ENCODE results near the gene HIF1A. TPM values are rescaled to one million over a fixed set of nuclear protein-coding genes. Genes with fewer than 3 reads are reported as not detected.

The HIF1A gene
- total and polyA plus RNA-seq, 2 of the 13 experiments (the other 11 are each of a cell fraction or from before 2014, with no cell fraction given): 41.0 to 126 TPM

- no peak for TF ChIP-seq RERE (CRISPR knock-in tag; IDR thresholded peaks at IDR 0.05; ENCODE audit: low read depth)
- TF ChIP-seq ATAD3A (CRISPR knock-in tag; IDR thresholded peaks at IDR 0.05): no peak
- TF ChIP-seq ZNF382 (CRISPR knock-in tag; IDR thresholded peaks at IDR 0.05; ENCODE audit: borderline replicate concordance): no peak
- no peak for TF ChIP-seq SNAPC4 (CRISPR knock-in tag; IDR thresholded peaks at IDR 0.05)
- TF ChIP-seq ONECUT2 (CRISPR knock-in tag; IDR thresholded peaks at IDR 0.05): no peak
- no peak for TF ChIP-seq ZNF775 (CRISPR knock-in tag; IDR thresholded peaks at IDR 0.05; ENCODE audit: borderline replicate concordance)
- no peak for TF ChIP-seq ZNF644 (CRISPR knock-in tag; IDR thresholded peaks at IDR 0.05; ENCODE audit: low read depth)
- TF ChIP-seq PRDM10 (CRISPR knock-in tag; IDR thresholded peaks at IDR 0.05; ENCODE audit: low read depth): no peak
- TF ChIP-seq RXRA (CRISPR knock-in tag; IDR thresholded peaks at IDR 0.05): peak; percentile 51
- TF ChIP-seq THAP8 (CRISPR knock-in tag; IDR thresholded peaks at IDR 0.05; ENCODE audit: borderline replicate concordance): no peak
- no peak for TF ChIP-seq SMARCE1 (IDR thresholded peaks at IDR 0.05; ENCODE audit: borderline replicate concordance)
- peak; percentile 98 for TF ChIP-seq ARNTL (CRISPR knock-in tag; IDR thresholded peaks at IDR 0.05)
- 0 out of 2 replicates have a peak, but pooled peaks have one; percentile 22 for TF ChIP-seq KLF9 (CRISPR knock-in tag; IDR thresholded peaks at IDR 0.05; ENCODE audit: low read depth)
- no peak for TF ChIP-seq NFRKB (IDR thresholded peaks at IDR 0.05)
- TF ChIP-seq SSRP1 (CRISPR knock-in tag; IDR thresholded peaks at IDR 0.05): no peak
Observed at GRCh38 chr14:61694830-61695694, at the start of gene HIF1A (continued).

Data from HepG2 (cell line).